ENCODE measurements around the gene GAPDH. TPM values are rescaled to one million over a fixed set of nuclear protein-coding genes. Genes with fewer than 3 reads are reported as not detected.
"Not testable (repeated sequence)": the region's sequence is repeated elsewhere in the genome, so short reads cannot be mapped to it uniquely, and the experiment has no call there.

Gene GAPDH
- total and polyA plus RNA-seq, 2 experiments from 2014 or later = 7,726 to 7,868 TPM

- no peak overlapping the region for H3K4me2 ChIP-seq (ENCODE audit: unreplicated experiment)
- no peak overlapping the region for H2AFZ ChIP-seq
- no peaks in the 10 kb centered on the region for H3K4me1 ChIP-seq (ENCODE audit: insufficient read depth)
- in situ Hi-C loops (cut with MboI) = no loop called here
- peaks cover 10% of the 10 kb centered on the region; the same call in 1 of the 2 replicates for H3F3A ChIP-seq (ENCODE audit: insufficient read depth)
- WGBS, 2 experiments (ENCODE audit: low coverage in 1 of 2, low lambda C conversion rate in 2 of 2, missing lambda C conversion rate in 2 of 2) = 90 to 91% methylated on average over 12 of the region's 12 CpGs
- H4K20me1 ChIP-seq (ENCODE audit: insufficient read depth) = no peaks in the 10 kb centered on the region
- H3K27me3 ChIP-seq (replicated peaks; ENCODE audit: insufficient read depth) = no peaks in the 10 kb centered on the region
- H3K9me3 ChIP-seq (ENCODE audit: low read depth) = no peaks in the 10 kb centered on the region
- TF ChIP-seq EZH2phosphoT487 (IDR thresholded peaks at IDR 0.05; ENCODE audit: insufficient read depth, low read depth) (no peak), EZH2 (IDR thresholded peaks at IDR 0.05; ENCODE audit: insufficient read depth, poor library complexity, severe bottlenecking) (no peak)
- H3K9me2 ChIP-seq (ENCODE audit: insufficient read depth) = no peaks in the 10 kb centered on the region
- peaks cover 42% of the 10 kb centered on the region for H3K79me2 ChIP-seq (ENCODE audit: insufficient read depth)
- DNase-seq = no peak
- no peak overlapping the region for H3K4me3 ChIP-seq
- H3K36me3 ChIP-seq (ENCODE audit: low read depth) = peaks cover 88% of the 10 kb centered on the region
- no peak overlapping the region for H3K27ac ChIP-seq
- no peak overlapping the region for H3K9ac ChIP-seq
Observed at GRCh38 chr12:6582959-6583358, 48.6 kb downstream of the GAPDH start.

GRCh38 chr12:6584293-6584692, 50.0 kb downstream of the GAPDH start:
- Histone ChIP-seq H3K9me2 (ENCODE audit: insufficient read depth) (no peaks in the 10 kb centered on the region), H3K9me3 (ENCODE audit: low read depth) (no peaks in the 10 kb centered on the region), H3K9ac (no peak overlapping the region), H3K27ac (no peak overlapping the region), H3K4me2 (ENCODE audit: unreplicated experiment) (no peak overlapping the region), H2AFZ (no peak overlapping the region), H3K36me3 (ENCODE audit: low read depth) (peaks cover 88% of the 10 kb centered on the region), H3K27me3 (replicated peaks; ENCODE audit: insufficient read depth) (no peaks in the 10 kb centered on the region), H3F3A (ENCODE audit: insufficient read depth) (peaks cover 10% of the 10 kb centered on the region; the same call in 1 of the 2 replicates), H3K4me1 (ENCODE audit: insufficient read depth) (no peaks in the 10 kb centered on the region), H4K20me1 (ENCODE audit: insufficient read depth) (no peaks in the 10 kb centered on the region), H3K79me2 (ENCODE audit: insufficient read depth) (peaks cover 55% of the 10 kb centered on the region), H3K4me3 (no peak overlapping the region)
- in situ Hi-C loops (cut with MboI) = no loop called here
- peak; percentile 64 for DNase-seq
- WGBS, 2 experiments (ENCODE audit: low coverage in 1 of 2, low lambda C conversion rate in 2 of 2, missing lambda C conversion rate in 2 of 2) = 60 to 63% methylated on average over 10 of the region's 10 CpGs
- TF ChIP-seq EZH2phosphoT487 (IDR thresholded peaks at IDR 0.05; ENCODE audit: insufficient read depth, low read depth) (no peak), EZH2 (IDR thresholded peaks at IDR 0.05; ENCODE audit: insufficient read depth, poor library complexity, severe bottlenecking) (no peak)

GRCh38 chr12:6586569-6586968, 52.3 kb downstream of the GAPDH start:
- WGBS, 2 experiments (ENCODE audit: low coverage in 1 of 2, low lambda C conversion rate in 2 of 2, missing lambda C conversion rate in 2 of 2) = 93 to 94% methylated on average over 7 to 8 of the region's 8 CpGs
- H3K9ac ChIP-seq; H3K27me3 ChIP-seq (replicated peaks; ENCODE audit: insufficient read depth); H3K9me3 ChIP-seq (ENCODE audit: low read depth); in situ Hi-C loops (cut with MboI); H2AFZ ChIP-seq; H3K4me1 ChIP-seq (ENCODE audit: insufficient read depth); H3K4me2 ChIP-seq (ENCODE audit: unreplicated experiment); H4K20me1 ChIP-seq (ENCODE audit: insufficient read depth); H3K4me3 ChIP-seq; H3F3A ChIP-seq (ENCODE audit: insufficient read depth); H3K9me2 ChIP-seq (ENCODE audit: insufficient read depth); H3K27ac ChIP-seq; DNase-seq: not testable (repeated sequence)
- Histone ChIP-seq H3K79me2 (ENCODE audit: insufficient read depth) (peaks cover 56% of the 10 kb centered on the region), H3K36me3 (ENCODE audit: low read depth) (peaks cover 93% of the 10 kb centered on the region)

Small RNAs within 50 kb of the gene (small RNA-seq; reads per million reads assigned to genes)
- 11.5 reads per million, percentile 85 among the genes with 10 or more reads in this experiment for gene SCARNA11 (ENCODE audit: low read depth, low replicate concordance)

Other genes with a start within 250 kb of the GAPDH start
- not detected in 2 replicates for gene PLEKHG6, start 223.8 kb upstream of the GAPDH start, total RNA-seq (2014; rRNA removed; shearing (Covaris generic))
- gene PLEKHG6, start 223.8 kb upstream of the GAPDH start, polyA plus RNA-seq (2016; fragmentation: Nextera tagmentation; extraction: Ambion mirVana) = 0.30 TPM in 1 of 2 replicates, not detected in the other
- gene TNFRSF1A, start 192.4 kb upstream of the GAPDH start, total RNA-seq (2014; rRNA removed; shearing (Covaris generic)) = 247 and 343 TPM in 2 replicates
- 183 and 197 TPM in 2 replicates for gene TNFRSF1A, start 192.4 kb upstream of the GAPDH start, polyA plus RNA-seq (2016; fragmentation: Nextera tagmentation; extraction: Ambion mirVana)
- 0.76 TPM in 1 of 2 replicates, not detected in the other for gene SCNN1A, start 159.0 kb upstream of the GAPDH start, total RNA-seq (2014; rRNA removed; shearing (Covaris generic))
- 0.25 and 0.59 TPM in 2 replicates for gene SCNN1A, start 159.0 kb upstream of the GAPDH start, polyA plus RNA-seq (2016; fragmentation: Nextera tagmentation; extraction: Ambion mirVana)
- gene LTBR, start 150.4 kb upstream of the GAPDH start, total RNA-seq (2014; rRNA removed; shearing (Covaris generic)) = 147 TPM in 2 replicates
- gene LTBR, start 150.4 kb upstream of the GAPDH start, polyA plus RNA-seq (2016; fragmentation: Nextera tagmentation; extraction: Ambion mirVana) = 113 and 117 TPM in 2 replicates
- gene CD27, start 89.6 kb upstream of the GAPDH start, total RNA-seq (2014; rRNA removed; shearing (Covaris generic)) = not detected in 2 replicates
- gene CD27, start 89.6 kb upstream of the GAPDH start, polyA plus RNA-seq (2016; fragmentation: Nextera tagmentation; extraction: Ambion mirVana) = 0.28 and 0.32 TPM in 2 replicates
- 7.8 and 8.1 TPM in 2 replicates for gene TAPBPL, start 82.5 kb upstream of the GAPDH start, total RNA-seq (2014; rRNA removed; shearing (Covaris generic))
- gene TAPBPL, start 82.5 kb upstream of the GAPDH start, polyA plus RNA-seq (2016; fragmentation: Nextera tagmentation; extraction: Ambion mirVana) = 9.2 and 9.4 TPM in 2 replicates
- gene VAMP1, start 63.8 kb upstream of the GAPDH start, total RNA-seq (2014; rRNA removed; shearing (Covaris generic)) = 5.0 and 17.3 TPM in 2 replicates
- gene VAMP1, start 63.8 kb upstream of the GAPDH start, polyA plus RNA-seq (2016; fragmentation: Nextera tagmentation; extraction: Ambion mirVana) = 7.8 and 9.8 TPM in 2 replicates
- gene MRPL51, start 41.3 kb upstream of the GAPDH start, total RNA-seq (2014; rRNA removed; shearing (Covaris generic)) = 29.8 and 68.3 TPM in 2 replicates
- gene MRPL51, start 41.3 kb upstream of the GAPDH start, polyA plus RNA-seq (2016; fragmentation: Nextera tagmentation; extraction: Ambion mirVana) = 286 and 301 TPM in 2 replicates
- gene NCAPD2, start 40.4 kb upstream of the GAPDH start, total RNA-seq (2014; rRNA removed; shearing (Covaris generic)) = 26.3 and 46.8 TPM in 2 replicates
- 15.5 and 17.6 TPM in 2 replicates for gene NCAPD2, start 40.4 kb upstream of the GAPDH start, polyA plus RNA-seq (2016; fragmentation: Nextera tagmentation; extraction: Ambion mirVana)
- 18.0 and 19.7 TPM in 2 replicates for gene IFFO1, start 21.5 kb downstream of the GAPDH start, total RNA-seq (2014; rRNA removed; shearing (Covaris generic))
- gene IFFO1, start 21.5 kb downstream of the GAPDH start, polyA plus RNA-seq (2016; fragmentation: Nextera tagmentation; extraction: Ambion mirVana) = 14.5 and 19.2 TPM in 2 replicates
- 44.3 TPM in 2 replicates for gene NOP2, start 33.8 kb downstream of the GAPDH start, total RNA-seq (2014; rRNA removed; shearing (Covaris generic))
- gene NOP2, start 33.8 kb downstream of the GAPDH start, polyA plus RNA-seq (2016; fragmentation: Nextera tagmentation; extraction: Ambion mirVana) = 27.0 and 31.8 TPM in 2 replicates
- gene CHD4, start 72.9 kb downstream of the GAPDH start, total RNA-seq (2014; rRNA removed; shearing (Covaris generic)) = 148 and 171 TPM in 2 replicates
- gene CHD4, start 72.9 kb downstream of the GAPDH start, polyA plus RNA-seq (2016; fragmentation: Nextera tagmentation; extraction: Ambion mirVana) = 61.5 and 72.1 TPM in 2 replicates
- gene LPAR5, start 101.4 kb downstream of the GAPDH start, total RNA-seq (2014; rRNA removed; shearing (Covaris generic)) = not detected in 2 replicates
- gene LPAR5, start 101.4 kb downstream of the GAPDH start, polyA plus RNA-seq (2016; fragmentation: Nextera tagmentation; extraction: Ambion mirVana) = not detected in 2 replicates
- gene ACRBP, start 112.9 kb downstream of the GAPDH start, total RNA-seq (2014; rRNA removed; shearing (Covaris generic)) = not detected in 2 replicates
- gene ACRBP, start 112.9 kb downstream of the GAPDH start, polyA plus RNA-seq (2016; fragmentation: Nextera tagmentation; extraction: Ambion mirVana) = not detected in 2 replicates
- gene ING4, start 128.6 kb downstream of the GAPDH start, total RNA-seq (2014; rRNA removed; shearing (Covaris generic)) = 31.7 and 39.1 TPM in 2 replicates
- gene ING4, start 128.6 kb downstream of the GAPDH start, polyA plus RNA-seq (2016; fragmentation: Nextera tagmentation; extraction: Ambion mirVana) = 43.5 and 46.0 TPM in 2 replicates
- gene ZNF384, start 154.9 kb downstream of the GAPDH start, total RNA-seq (2014; rRNA removed; shearing (Covaris generic)) = 17.3 and 26.2 TPM in 2 replicates
- 23.6 and 26.0 TPM in 2 replicates for gene ZNF384, start 154.9 kb downstream of the GAPDH start, polyA plus RNA-seq (2016; fragmentation: Nextera tagmentation; extraction: Ambion mirVana)
- 0.11 TPM in 1 of 2 replicates, not detected in the other for gene PIANP, start 166.3 kb downstream of the GAPDH start, total RNA-seq (2014; rRNA removed; shearing (Covaris generic))
- 0.60 and 0.75 TPM in 2 replicates for gene PIANP, start 166.3 kb downstream of the GAPDH start, polyA plus RNA-seq (2016; fragmentation: Nextera tagmentation; extraction: Ambion mirVana)
- gene COPS7A, start 189.5 kb downstream of the GAPDH start, total RNA-seq (2014; rRNA removed; shearing (Covaris generic)) = 94.5 and 123 TPM in 2 replicates
- gene COPS7A, start 189.5 kb downstream of the GAPDH start, polyA plus RNA-seq (2016; fragmentation: Nextera tagmentation; extraction: Ambion mirVana) = 133 and 135 TPM in 2 replicates
- gene MLF2, start 218.6 kb downstream of the GAPDH start, total RNA-seq (2014; rRNA removed; shearing (Covaris generic)) = 252 and 313 TPM in 2 replicates
- gene MLF2, start 218.6 kb downstream of the GAPDH start, polyA plus RNA-seq (2016; fragmentation: Nextera tagmentation; extraction: Ambion mirVana) = 386 and 389 TPM in 2 replicates
- gene PTMS, start 231.8 kb downstream of the GAPDH start, total RNA-seq (2014; rRNA removed; shearing (Covaris generic)) = 109 and 130 TPM in 2 replicates
- 238 and 250 TPM in 2 replicates for gene PTMS, start 231.8 kb downstream of the GAPDH start, polyA plus RNA-seq (2016; fragmentation: Nextera tagmentation; extraction: Ambion mirVana)
- not detected in 2 replicates for gene LAG3, start 238.0 kb downstream of the GAPDH start, total RNA-seq (2014; rRNA removed; shearing (Covaris generic))
- 0.29 TPM in 1 of 2 replicates, not detected in the other for gene LAG3, start 238.0 kb downstream of the GAPDH start, polyA plus RNA-seq (2016; fragmentation: Nextera tagmentation; extraction: Ambion mirVana)